ENCODE results near the gene EHBP1L1. TPM values are rescaled to one million over a fixed set of nuclear protein-coding genes. Genes with fewer than 3 reads are reported as not detected.

EHBP1L1 gene
- total and polyA plus RNA-seq, 2 of the 13 experiments (the other 11 are each of a cell fraction or from before 2014, with no cell fraction given) = 8.3 to 10.6 TPM

GRCh38 chr11:65557280-65558001, 18.4 kb upstream of the EHBP1L1 start (continued):
- peak; percentile 84 for TF ChIP-seq HNF4G (IDR thresholded peaks at IDR 0.05; ENCODE audit: borderline replicate concordance, low read depth, low read length)
- TF ChIP-seq HNF4G (CRISPR knock-in tag; IDR thresholded peaks at IDR 0.05; ENCODE audit: borderline replicate concordance, low read depth) = no peak
- no peak for TF ChIP-seq ZNF343 (CRISPR knock-in tag; IDR thresholded peaks at IDR 0.05)
- no peak for TF ChIP-seq ZNF136 (CRISPR knock-in tag; IDR thresholded peaks at IDR 0.05; ENCODE audit: low read depth)
- TF ChIP-seq ZNF883 (CRISPR knock-in tag; IDR thresholded peaks at IDR 0.05; ENCODE audit: not compliant biosample characterization) = no peak
- no peak for TF ChIP-seq ARID3A (IDR thresholded peaks at IDR 0.05; ENCODE audit: low read depth, low read length)
- peak; percentile 74 for TF ChIP-seq POLR2G (IDR thresholded peaks at IDR 0.05; ENCODE audit: low read depth, low read length)
- TF ChIP-seq XBP1 (CRISPR knock-in tag; IDR thresholded peaks at IDR 0.05) = no peak
- TF ChIP-seq RFXANK (CRISPR knock-in tag; IDR thresholded peaks at IDR 0.05) = no peak
- TF ChIP-seq, protein P1, sequence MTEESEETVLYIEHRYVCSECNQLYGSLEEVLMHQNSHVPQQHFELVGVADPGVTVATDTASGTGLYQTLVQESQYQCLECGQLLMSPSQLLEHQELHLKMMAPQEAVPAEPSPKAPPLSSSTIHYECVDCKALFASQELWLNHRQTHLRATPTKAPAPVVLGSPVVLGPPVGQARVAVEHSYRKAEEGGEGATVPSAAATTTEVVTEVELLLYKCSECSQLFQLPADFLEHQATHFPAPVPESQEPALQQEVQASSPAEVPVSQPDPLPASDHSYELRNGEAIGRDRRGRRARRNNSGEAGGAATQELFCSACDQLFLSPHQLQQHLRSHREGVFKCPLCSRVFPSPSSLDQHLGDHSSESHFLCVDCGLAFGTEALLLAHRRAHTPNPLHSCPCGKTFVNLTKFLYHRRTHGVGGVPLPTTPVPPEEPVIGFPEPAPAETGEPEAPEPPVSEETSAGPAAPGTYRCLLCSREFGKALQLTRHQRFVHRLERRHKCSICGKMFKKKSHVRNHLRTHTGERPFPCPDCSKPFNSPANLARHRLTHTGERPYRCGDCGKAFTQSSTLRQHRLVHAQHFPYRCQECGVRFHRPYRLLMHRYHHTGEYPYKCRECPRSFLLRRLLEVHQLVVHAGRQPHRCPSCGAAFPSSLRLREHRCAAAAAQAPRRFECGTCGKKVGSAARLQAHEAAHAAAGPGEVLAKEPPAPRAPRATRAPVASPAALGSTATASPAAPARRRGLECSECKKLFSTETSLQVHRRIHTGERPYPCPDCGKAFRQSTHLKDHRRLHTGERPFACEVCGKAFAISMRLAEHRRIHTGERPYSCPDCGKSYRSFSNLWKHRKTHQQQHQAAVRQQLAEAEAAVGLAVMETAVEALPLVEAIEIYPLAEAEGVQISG (CRISPR knock-in tag; IDR thresholded peaks at IDR 0.05) = peak; percentile 45
- no peak for TF ChIP-seq ZBTB49 (CRISPR knock-in tag; IDR thresholded peaks at IDR 0.05; ENCODE audit: borderline replicate concordance)
- TF ChIP-seq THAP9 (CRISPR knock-in tag; IDR thresholded peaks at IDR 0.05; ENCODE audit: borderline replicate concordance) = no peak
- no peak for TF ChIP-seq RELA (CRISPR knock-in tag; IDR thresholded peaks at IDR 0.05)
- no peak for TF ChIP-seq MTA3 (CRISPR knock-in tag; IDR thresholded peaks at IDR 0.05)
- TF ChIP-seq POGZ (CRISPR knock-in tag; IDR thresholded peaks at IDR 0.05) = 0 out of 2 replicates have a peak, but pooled peaks have one; percentile 14
- no peak for TF ChIP-seq SKI (IDR thresholded peaks at IDR 0.05; ENCODE audit: partially characterized antibody)
- TF ChIP-seq HNF4A (CRISPR knock-in tag; IDR thresholded peaks at IDR 0.05) = peak; percentile 86
- TF ChIP-seq ZNF264 (CRISPR knock-in tag; IDR thresholded peaks at IDR 0.05) = no peak
- no peak for TF ChIP-seq RFXAP (CRISPR knock-in tag; IDR thresholded peaks at IDR 0.05; ENCODE audit: borderline replicate concordance)
- TF ChIP-seq ZNF317 (CRISPR knock-in tag; IDR thresholded peaks at IDR 0.05) = 0 out of 2 replicates have a peak, but pooled peaks have one; percentile 18
- TF ChIP-seq HOXA3 (CRISPR knock-in tag; IDR thresholded peaks at IDR 0.05) = peak; percentile 32; the same call in 1 of the 2 replicates

Data from HepG2 (cell line).